CD14-positive monocyte (primary cell): ENCODE results near the gene KIF16B. TPM values are rescaled to one million over a fixed set of nuclear protein-coding genes. Genes with fewer than 3 reads are reported as not detected.

Source experiments
- DNase-seq, 3 donors: peaks; one replicate each; pipeline ENCODE4 v3.0.0-alpha.2; 2011 to 2022
- H2AFZ ChIP-seq: 2 replicates; pipeline ENCODE4 v1.6.0; 2012; ENCODE audit warnings: mild to moderate bottlenecking, low read depth, low read length, inconsistent platforms; ENCODE audit not compliant: insufficient read depth, poor library complexity, severe bottlenecking
- H3K27ac ChIP-seq, 2 donors: 1 replicate in 1 of 2; 2 replicates in 1 of 2; pipeline ENCODE4 v1.5.1; 2012 to 2013; ENCODE audit warnings: low read length in 2 of 2, control low read depth in 1 of 2, inconsistent platforms in 1 of 2, low read depth in 1 of 2, mild to moderate bottlenecking in 1 of 2
- H3K27me3 ChIP-seq, 2 donors: one replicate each; pipeline versions ENCODE4 v1.6.0 to v1.6.1; 2011 to 2013; ENCODE audit warnings: low read length in 2 of 2; ENCODE audit not compliant: control insufficient read depth in 2 of 2, insufficient read depth in 2 of 2
- H3K36me3 ChIP-seq, 2 donors: replicated peaks in 1 of 2; 1 replicate in 1 of 2; 2 replicates in 1 of 2; pipeline versions ENCODE4 v1.5.1 to v1.6.1; 2012 to 2013; ENCODE audit warnings: low read length in 2 of 2, control low read depth in 1 of 2, inconsistent platforms in 1 of 2, mild to moderate bottlenecking in 1 of 2; ENCODE audit not compliant: insufficient read depth in 2 of 2, control insufficient read depth in 1 of 2
- H3K4me1 ChIP-seq, 2 donors: 1 replicate in 1 of 2; 2 replicates in 1 of 2; pipeline versions ENCODE4 v1.5.1 to v1.6.1; 2012 to 2013; ENCODE audit warnings: low read length in 2 of 2, control low read depth in 1 of 2, inconsistent platforms in 1 of 2, mild to moderate bottlenecking in 1 of 2, moderate library complexity in 1 of 2; ENCODE audit not compliant: insufficient read depth in 2 of 2, control insufficient read depth in 1 of 2
- H3K4me2 ChIP-seq: replicated peaks from 2 replicates; pipeline ENCODE3; 2012; ENCODE audit warnings: low read length, moderate library complexity, mild to moderate bottlenecking; ENCODE audit not compliant: poor library complexity, severe bottlenecking; ENCODE audit errors: extremely low read depth
- H3K4me3 ChIP-seq, 3 experiments: fragments of 200-600 bp in 1 of 3; sonication (generic) in 1 of 3; replicated peaks in 1 of 3; 1 replicate in 2 of 3; 2 replicates in 1 of 3; pipeline ENCODE4 v1.5.1; 2011 to 2013; ENCODE audit warnings: low read length in 3 of 3, mild to moderate bottlenecking in 3 of 3, control low read depth in 2 of 3, low read depth in 2 of 3, inconsistent platforms in 1 of 3, moderate library complexity in 1 of 3
- H3K79me2 ChIP-seq: 2 replicates; pipeline ENCODE4 v1.6.0; 2012; ENCODE audit warnings: mild to moderate bottlenecking, control low read depth, inconsistent platforms, low read length, moderate library complexity; ENCODE audit not compliant: insufficient read depth
- H3K9ac ChIP-seq: 2 replicates; pipeline ENCODE4 v1.6.0; 2017; ENCODE audit warnings: low read length, mild to moderate bottlenecking; ENCODE audit not compliant: insufficient read depth, poor library complexity, severe bottlenecking
- H3K9me3 ChIP-seq, 2 donors: replicated peaks in 1 of 2; 1 replicate in 1 of 2; 2 replicates in 1 of 2; pipeline versions ENCODE4 v1.5.1 to v1.6.1; 2012 to 2013; ENCODE audit warnings: low read length in 2 of 2, control low read depth in 1 of 2; ENCODE audit not compliant: control insufficient read depth in 1 of 2, insufficient read depth in 1 of 2
- H4K20me1 ChIP-seq: 2 replicates; pipeline ENCODE4 v1.6.0; 2012; ENCODE audit warnings: mild to moderate bottlenecking, low read length, control low read depth, moderate library complexity; ENCODE audit not compliant: insufficient read depth
- H3K27ac Mint-ChIP-seq, 7 donors: one replicate each; pipeline ENCODE4 v1.8.0; 2020; ENCODE audit warnings: mild to moderate bottlenecking in 7 of 7, mixed read lengths in 7 of 7, moderate library complexity in 6 of 7, inconsistent platforms in 2 of 7
- H3K27me3 Mint-ChIP-seq, 3 donors: one replicate each; pipeline ENCODE4 v1.8.0; 2021 to 2022; ENCODE audit warnings: low read depth in 3 of 3, mild to moderate bottlenecking in 3 of 3, mixed read lengths in 3 of 3, moderate library complexity in 3 of 3, inconsistent platforms in 1 of 3
- H3K36me3 Mint-ChIP-seq, 2 donors: one replicate each; pipeline ENCODE4 v1.8.0; 2020; ENCODE audit warnings: mixed read lengths in 2 of 2, inconsistent platforms in 1 of 2, mild to moderate bottlenecking in 1 of 2
- H3K4me1 Mint-ChIP-seq: one replicate; pipeline ENCODE4 v1.8.0; 2020; ENCODE audit warnings: mild to moderate bottlenecking, mixed read lengths
- H3K4me3 Mint-ChIP-seq, 2 donors: one replicate each; pipeline ENCODE4 v1.8.0; 2020; ENCODE audit warnings: mild to moderate bottlenecking in 2 of 2, mixed read lengths in 2 of 2, moderate library complexity in 1 of 2
- H3K9me3 Mint-ChIP-seq, 7 donors: one replicate each; pipeline ENCODE4 v1.8.0; 2020 to 2022; ENCODE audit warnings: mixed read lengths in 7 of 7, mild to moderate bottlenecking in 6 of 7, moderate library complexity in 6 of 7, inconsistent platforms in 2 of 7
- WGBS: methylation state at CpG from one replicate; pipeline ENCODE4 v1.1.5; 2013; ENCODE audit warnings: missing lambda C conversion rate; ENCODE audit not compliant: insufficient coverage; 5-methylcytosine and 5-hydroxymethylcytosine counted together
- intact Hi-C, 2 donors: fragments of 100-400 bp; cut with micrococcal nuclease; formaldehyde crosslinking; loops; one replicate each; pipeline versions ENCODE4 v1.15.0 to v1.15.1; 2023
- polyA plus RNA-seq, 3 donors: library from polyadenylated mRNA; depleted of rRNA in 1 of 3; unstranded in 2 of 3; stranded (reverse) in 1 of 3; fragments of 300-500 nt in 2 of 3; fragments of >200 nt in 1 of 3; fragmentation: Illumina TruSeq in 2 of 3; gene quantifications; 1 replicate in 2 of 3; 2 replicates in 1 of 3; pipeline ENCODE4 v1.2.3, GENCODE V29; 2012 to 2021
- TF ChIP-seq, protein P1 (sequence below): fragments of 200-600 bp; IDR thresholded peaks from one replicate; pipeline ENCODE4 v1.8.0; 2022; ENCODE audit warnings: antibody characterized with exemption, mild to moderate bottlenecking

KIF16B gene
- polyA plus RNA-seq, 3 donors, result 0.89 to 2.9 (median 2.8) TPM

GRCh38 chr20:16617056-16617455 lies 43.8 kb upstream of the KIF16B start:
- intact Hi-C loops, result no loop called here
- Mint-ChIP-seq H3K27me3 (peaks cover 0 to 5% (median 0%) of the 10 kb centered on the region in 3 donors), H3K4me1 (no peaks in the 10 kb centered on the region), H3K9me3 (peaks cover 3 to 33% (median 20%) of the 10 kb centered on the region in 7 donors), H3K27ac (no peak overlapping the region), H3K36me3 (no peaks in the 10 kb centered on the region), H3K4me3 (no peak overlapping the region)
- H3K9ac ChIP-seq, result no peak overlapping the region
- no peak overlapping the region for H3K27ac ChIP-seq
- TF ChIP-seq, protein P1, sequence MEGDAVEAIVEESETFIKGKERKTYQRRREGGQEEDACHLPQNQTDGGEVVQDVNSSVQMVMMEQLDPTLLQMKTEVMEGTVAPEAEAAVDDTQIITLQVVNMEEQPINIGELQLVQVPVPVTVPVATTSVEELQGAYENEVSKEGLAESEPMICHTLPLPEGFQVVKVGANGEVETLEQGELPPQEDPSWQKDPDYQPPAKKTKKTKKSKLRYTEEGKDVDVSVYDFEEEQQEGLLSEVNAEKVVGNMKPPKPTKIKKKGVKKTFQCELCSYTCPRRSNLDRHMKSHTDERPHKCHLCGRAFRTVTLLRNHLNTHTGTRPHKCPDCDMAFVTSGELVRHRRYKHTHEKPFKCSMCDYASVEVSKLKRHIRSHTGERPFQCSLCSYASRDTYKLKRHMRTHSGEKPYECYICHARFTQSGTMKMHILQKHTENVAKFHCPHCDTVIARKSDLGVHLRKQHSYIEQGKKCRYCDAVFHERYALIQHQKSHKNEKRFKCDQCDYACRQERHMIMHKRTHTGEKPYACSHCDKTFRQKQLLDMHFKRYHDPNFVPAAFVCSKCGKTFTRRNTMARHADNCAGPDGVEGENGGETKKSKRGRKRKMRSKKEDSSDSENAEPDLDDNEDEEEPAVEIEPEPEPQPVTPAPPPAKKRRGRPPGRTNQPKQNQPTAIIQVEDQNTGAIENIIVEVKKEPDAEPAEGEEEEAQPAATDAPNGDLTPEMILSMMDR, result no peak
- no peak overlapping the region for H3K4me2 ChIP-seq
- no peaks in the 10 kb centered on the region for H3K79me2 ChIP-seq
- no peaks in the 10 kb centered on the region for H3K36me3 ChIP-seq
- H3K4me1 ChIP-seq, result no peaks in the 10 kb centered on the region
- no peaks in the 10 kb centered on the region for H3K27me3 ChIP-seq
- H3K9me3 ChIP-seq, result peaks cover 5 to 13% of the 10 kb centered on the region in 2 donors
- no peaks in the 10 kb centered on the region for H4K20me1 ChIP-seq
- 100% methylated on average over 1 of the region's 2 CpGs for WGBS
- no peak overlapping the region for H3K4me3 ChIP-seq
- no peak overlapping the region for H2AFZ ChIP-seq
- DNase-seq, result no peak

GRCh38 chr20:16616317-16616716 lies 43.1 kb upstream of the KIF16B start:
- H3K4me3 ChIP-seq, result no peak overlapping the region
- H3K27me3 Mint-ChIP-seq, result peaks cover 0 to 5% (median 0%) of the 10 kb centered on the region in 3 donors
- H3K4me1 Mint-ChIP-seq, result no peaks in the 10 kb centered on the region
- H3K4me3 Mint-ChIP-seq, result no peak overlapping the region
- H3K79me2 ChIP-seq, result no peaks in the 10 kb centered on the region
- WGBS, result no CpG with 5 or more reads among the region's 2 CpGs
- H4K20me1 ChIP-seq, result no peaks in the 10 kb centered on the region
- no peaks in the 10 kb centered on the region for H3K4me1 ChIP-seq
- H3K36me3 ChIP-seq, result no peaks in the 10 kb centered on the region
- no peak overlapping the region for H3K27ac ChIP-seq
- H3K9me3 Mint-ChIP-seq, result peaks cover 5 to 32% (median 19%) of the 10 kb centered on the region in 7 donors
- no peak overlapping the region for H2AFZ ChIP-seq
- TF ChIP-seq, protein P1, result no peak
- no peaks in the 10 kb centered on the region for H3K27me3 ChIP-seq
- no peak overlapping the region for H3K4me2 ChIP-seq
- H3K9ac ChIP-seq, result no peak overlapping the region
- H3K9me3 ChIP-seq, result peaks cover 5 to 13% of the 10 kb centered on the region in 2 donors
- DNase-seq, result no peak
- intact Hi-C loops, result no loop called here
- no peak overlapping the region for H3K27ac Mint-ChIP-seq
- no peaks in the 10 kb centered on the region for H3K36me3 Mint-ChIP-seq
